ENCODE results near the gene PADI2. TPM values are rescaled to one million over a fixed set of nuclear protein-coding genes. Genes with fewer than 3 reads are reported as not detected.

Gene PADI2
- total and polyA plus RNA-seq, 4 donors: 0.25 to 2.4 (median 0.96) TPM

DNA sequence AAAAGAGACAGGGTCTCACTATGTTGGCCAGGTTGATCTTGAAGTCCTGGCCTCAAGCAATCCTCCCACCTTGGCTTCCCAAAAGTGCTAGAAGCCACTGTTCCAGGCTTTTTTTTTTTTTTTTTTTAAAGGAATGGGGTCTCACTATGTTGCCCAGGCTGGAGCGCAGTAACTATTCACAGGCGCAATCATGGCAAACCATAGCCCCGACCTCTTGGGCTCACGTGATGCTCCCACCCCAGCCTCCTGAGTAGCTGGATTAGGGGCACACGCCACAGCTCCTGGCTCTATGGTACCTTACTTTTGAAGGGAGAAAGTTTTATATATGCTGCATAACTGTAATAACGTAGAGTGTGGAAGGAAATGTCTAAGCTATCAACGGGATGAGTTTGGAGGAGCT lies 101.8 kb downstream of the PADI2 start:
- Histone ChIP-seq H3K4me1 (ENCODE audit: control insufficient read depth in 4 of 4, insufficient read depth in 4 of 4, low read length in 3 of 4) (peaks cover 0 to under 1% (median 0%) of the 10 kb centered on the region in 4 donors), H3K9me3 (ENCODE audit: control insufficient read depth in 4 of 4, low read length in 3 of 4) (no peaks in the 10 kb centered on the region), H3K4me3 (ENCODE audit: low read depth in 1 of 3, low read length in 3 of 3) (no peak overlapping the region), H3K9ac (ENCODE audit: low read depth in 1 of 2, low read length in 2 of 2) (no peak overlapping the region), H3K36me3 (ENCODE audit: control insufficient read depth in 4 of 4, insufficient read depth in 3 of 4, low read depth in 1 of 4, low read length in 3 of 4) (peaks cover 18 to 47% (median 37%) of the 10 kb centered on the region in 4 donors), H3K27ac (ENCODE audit: low read depth in 1 of 2, low read length in 2 of 2) (no peak overlapping the region), H3K27me3 (ENCODE audit: control insufficient read depth in 4 of 4, insufficient read depth in 4 of 4, low read length in 3 of 4) (no peaks in the 10 kb centered on the region)
- no peak for TF ChIP-seq FOXA2 (IDR thresholded peaks at IDR 0.05)
- no peak for TF ChIP-seq RAD21 (IDR thresholded peaks at IDR 0.05)
- TF ChIP-seq TAF1 (conservative IDR thresholded peaks at IDR 0.05): no peak
- TF ChIP-seq, protein P1, sequence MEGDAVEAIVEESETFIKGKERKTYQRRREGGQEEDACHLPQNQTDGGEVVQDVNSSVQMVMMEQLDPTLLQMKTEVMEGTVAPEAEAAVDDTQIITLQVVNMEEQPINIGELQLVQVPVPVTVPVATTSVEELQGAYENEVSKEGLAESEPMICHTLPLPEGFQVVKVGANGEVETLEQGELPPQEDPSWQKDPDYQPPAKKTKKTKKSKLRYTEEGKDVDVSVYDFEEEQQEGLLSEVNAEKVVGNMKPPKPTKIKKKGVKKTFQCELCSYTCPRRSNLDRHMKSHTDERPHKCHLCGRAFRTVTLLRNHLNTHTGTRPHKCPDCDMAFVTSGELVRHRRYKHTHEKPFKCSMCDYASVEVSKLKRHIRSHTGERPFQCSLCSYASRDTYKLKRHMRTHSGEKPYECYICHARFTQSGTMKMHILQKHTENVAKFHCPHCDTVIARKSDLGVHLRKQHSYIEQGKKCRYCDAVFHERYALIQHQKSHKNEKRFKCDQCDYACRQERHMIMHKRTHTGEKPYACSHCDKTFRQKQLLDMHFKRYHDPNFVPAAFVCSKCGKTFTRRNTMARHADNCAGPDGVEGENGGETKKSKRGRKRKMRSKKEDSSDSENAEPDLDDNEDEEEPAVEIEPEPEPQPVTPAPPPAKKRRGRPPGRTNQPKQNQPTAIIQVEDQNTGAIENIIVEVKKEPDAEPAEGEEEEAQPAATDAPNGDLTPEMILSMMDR (IDR thresholded peaks at IDR 0.05; ENCODE audit: low read depth, low read length, missing input control): no peak
- no peak for TF ChIP-seq RXRA (IDR thresholded peaks at IDR 0.05)
- TF ChIP-seq, protein P2, sequence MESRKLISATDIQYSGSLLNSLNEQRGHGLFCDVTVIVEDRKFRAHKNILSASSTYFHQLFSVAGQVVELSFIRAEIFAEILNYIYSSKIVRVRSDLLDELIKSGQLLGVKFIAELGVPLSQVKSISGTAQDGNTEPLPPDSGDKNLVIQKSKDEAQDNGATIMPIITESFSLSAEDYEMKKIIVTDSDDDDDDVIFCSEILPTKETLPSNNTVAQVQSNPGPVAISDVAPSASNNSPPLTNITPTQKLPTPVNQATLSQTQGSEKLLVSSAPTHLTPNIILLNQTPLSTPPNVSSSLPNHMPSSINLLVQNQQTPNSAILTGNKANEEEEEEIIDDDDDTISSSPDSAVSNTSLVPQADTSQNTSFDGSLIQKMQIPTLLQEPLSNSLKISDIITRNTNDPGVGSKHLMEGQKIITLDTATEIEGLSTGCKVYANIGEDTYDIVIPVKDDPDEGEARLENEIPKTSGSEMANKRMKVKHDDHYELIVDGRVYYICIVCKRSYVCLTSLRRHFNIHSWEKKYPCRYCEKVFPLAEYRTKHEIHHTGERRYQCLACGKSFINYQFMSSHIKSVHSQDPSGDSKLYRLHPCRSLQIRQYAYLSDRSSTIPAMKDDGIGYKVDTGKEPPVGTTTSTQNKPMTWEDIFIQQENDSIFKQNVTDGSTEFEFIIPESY (IDR thresholded peaks at IDR 0.05): no peak
- no peak for TF ChIP-seq JUND (IDR thresholded peaks at IDR 0.05)
- TF ChIP-seq, protein P3, sequence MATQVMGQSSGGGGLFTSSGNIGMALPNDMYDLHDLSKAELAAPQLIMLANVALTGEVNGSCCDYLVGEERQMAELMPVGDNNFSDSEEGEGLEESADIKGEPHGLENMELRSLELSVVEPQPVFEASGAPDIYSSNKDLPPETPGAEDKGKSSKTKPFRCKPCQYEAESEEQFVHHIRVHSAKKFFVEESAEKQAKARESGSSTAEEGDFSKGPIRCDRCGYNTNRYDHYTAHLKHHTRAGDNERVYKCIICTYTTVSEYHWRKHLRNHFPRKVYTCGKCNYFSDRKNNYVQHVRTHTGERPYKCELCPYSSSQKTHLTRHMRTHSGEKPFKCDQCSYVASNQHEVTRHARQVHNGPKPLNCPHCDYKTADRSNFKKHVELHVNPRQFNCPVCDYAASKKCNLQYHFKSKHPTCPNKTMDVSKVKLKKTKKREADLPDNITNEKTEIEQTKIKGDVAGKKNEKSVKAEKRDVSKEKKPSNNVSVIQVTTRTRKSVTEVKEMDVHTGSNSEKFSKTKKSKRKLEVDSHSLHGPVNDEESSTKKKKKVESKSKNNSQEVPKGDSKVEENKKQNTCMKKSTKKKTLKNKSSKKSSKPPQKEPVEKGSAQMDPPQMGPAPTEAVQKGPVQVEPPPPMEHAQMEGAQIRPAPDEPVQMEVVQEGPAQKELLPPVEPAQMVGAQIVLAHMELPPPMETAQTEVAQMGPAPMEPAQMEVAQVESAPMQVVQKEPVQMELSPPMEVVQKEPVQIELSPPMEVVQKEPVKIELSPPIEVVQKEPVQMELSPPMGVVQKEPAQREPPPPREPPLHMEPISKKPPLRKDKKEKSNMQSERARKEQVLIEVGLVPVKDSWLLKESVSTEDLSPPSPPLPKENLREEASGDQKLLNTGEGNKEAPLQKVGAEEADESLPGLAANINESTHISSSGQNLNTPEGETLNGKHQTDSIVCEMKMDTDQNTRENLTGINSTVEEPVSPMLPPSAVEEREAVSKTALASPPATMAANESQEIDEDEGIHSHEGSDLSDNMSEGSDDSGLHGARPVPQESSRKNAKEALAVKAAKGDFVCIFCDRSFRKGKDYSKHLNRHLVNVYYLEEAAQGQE (IDR thresholded peaks at IDR 0.05): no peak
- TF ChIP-seq HNF4A (conservative IDR thresholded peaks at IDR 0.05): no peak
- no peak for TF ChIP-seq FOXA1 (IDR thresholded peaks at IDR 0.05)
- no peak for TF ChIP-seq YY1 (IDR thresholded peaks at IDR 0.05)
- TF ChIP-seq, protein P4, sequence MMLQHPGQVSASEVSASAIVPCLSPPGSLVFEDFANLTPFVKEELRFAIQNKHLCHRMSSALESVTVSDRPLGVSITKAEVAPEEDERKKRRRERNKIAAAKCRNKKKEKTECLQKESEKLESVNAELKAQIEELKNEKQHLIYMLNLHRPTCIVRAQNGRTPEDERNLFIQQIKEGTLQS (IDR thresholded peaks at IDR 0.05): no peak
- no peak for TF ChIP-seq EGR1 (IDR thresholded peaks at IDR 0.05; ENCODE audit: low read depth in 2 of 2)
- no peak for DNase-seq (ENCODE audit: low spot score)
- WGBS: 97% methylated on average over 7 of the region's 7 CpGs

Other genes with a start within 250 kb of the PADI2 start
- under 1 TPM; under 0.01 TPM for gene RNU1-2, start 223.5 kb downstream of the PADI2 start, total RNA-seq
- 10 to 100 TPM in 1 of 2 donors, not detected in 1; 16.7 TPM for gene RNU1-2, start 223.5 kb downstream of the PADI2 start, polyA plus RNA-seq
- gene CROCC, start 197.5 kb downstream of the PADI2 start, total RNA-seq: 1 to 10 TPM; 6.3 to 8.3 TPM
- gene CROCC, start 197.5 kb downstream of the PADI2 start, polyA plus RNA-seq: 1 to 10 TPM; 2.9 to 3.9 TPM
- 1 to 10 TPM in 1 of 2 donors, under 1 TPM in 1; 0.25 to 1.4 TPM for gene MFAP2, start 138.8 kb downstream of the PADI2 start, total RNA-seq
- gene MFAP2, start 138.8 kb downstream of the PADI2 start, polyA plus RNA-seq: under 1 TPM; 0.68 to 0.81 TPM
- gene ATP13A2, start 107.5 kb downstream of the PADI2 start, total RNA-seq: 10 to 100 TPM in 1 of 2 donors, 1 to 10 TPM in 1; 9.9 to 12.2 TPM
- gene ATP13A2, start 107.5 kb downstream of the PADI2 start, polyA plus RNA-seq: 1 to 10 TPM; 2.4 to 6.3 TPM
- 100 to 1,000 TPM in 1 of 2 donors, 10 to 100 TPM in 1; 73.9 to 138 TPM for gene SDHB, start 65.4 kb downstream of the PADI2 start, total RNA-seq
- 100 to 1,000 TPM; 206 to 279 TPM for gene SDHB, start 65.4 kb downstream of the PADI2 start, polyA plus RNA-seq
- gene PADI1, start 85.7 kb upstream of the PADI2 start, total RNA-seq: 1 to 10 TPM in 1 of 2 donors, not detected in 1; 4.9 TPM
- not detected for gene PADI1, start 85.7 kb upstream of the PADI2 start, polyA plus RNA-seq
- gene PADI3, start 129.6 kb upstream of the PADI2 start, total RNA-seq: not detected
- not detected for gene PADI3, start 129.6 kb upstream of the PADI2 start, polyA plus RNA-seq
- gene PADI4, start 188.7 kb upstream of the PADI2 start, total RNA-seq: 1 to 10 TPM; 1.3 to 6.1 TPM
- under 1 TPM; 0.32 to 0.54 TPM for gene PADI4, start 188.7 kb upstream of the PADI2 start, polyA plus RNA-seq

Measured in liver (tissue), 9 donors.